Endothelial cell of umbilical vein (primary cell): ENCODE results near the gene OPA3. TPM values are rescaled to one million over a fixed set of nuclear protein-coding genes. Genes with fewer than 3 reads are reported as not detected.

Experiments
- BruUV-seq: library from RNA; stranded (reverse); fragments of 400-500 nt; replicated peaks from 2 replicates; lab custom pipeline; 2021; lab: Mats Ljungman, UMichigan
- CTCF ChIA-PET: fragments of 300-600, 350-600 bp; sonication (Branson Sonifier 250); formaldehyde crosslinking; loops from one replicate; lab custom pipeline; 2021; ENCODE audit warnings: antibody characterized with exemption, inconsistent platforms; lab: Charles Lee
- POLR2A ChIA-PET: fragments of 300-600, 350-600 bp; sonication (Branson Sonifier 250); formaldehyde crosslinking; loops from one replicate; lab custom pipeline; 2021; ENCODE audit warnings: antibody characterized with exemption, inconsistent platforms; lab: Charles Lee
- DNase-seq: peaks from one replicate; pipeline ENCODE4 v3.0.0-alpha.2; 2011; ENCODE audit warnings: low read depth, low spot score
- FAIRE-seq: peaks from 2 replicates; lab custom pipeline; 2011; peaks lifted over from hg19 to GRCh38; lab: Jason Lieb, UNC
- H2AFZ ChIP-seq: 2 replicates; pipeline ENCODE4 v1.6.0; 2012; ENCODE audit warnings: low read depth, low read length, control low read depth, inconsistent platforms
- H3K27ac ChIP-seq: 2 replicates; pipeline ENCODE4 v1.5.1; 2011; ENCODE audit warnings: low read depth, mild to moderate bottlenecking, control low read depth, low read length, moderate library complexity; ENCODE audit not compliant: insufficient read depth
- H3K27me3 ChIP-seq, 2 experiments: 2 replicates each; pipeline versions ENCODE4 v1.6.0 to v1.6.1; 2011; ENCODE audit warnings: low read length in 2 of 2, mixed read lengths in 1 of 2; ENCODE audit not compliant: control insufficient read depth in 2 of 2, insufficient read depth in 2 of 2
- H3K36me3 ChIP-seq, 2 experiments: 2 replicates in 1 of 2; 3 replicates in 1 of 2; pipeline ENCODE4 v1.5.1; 2011; ENCODE audit warnings: low read length in 2 of 2, mild to moderate bottlenecking in 1 of 2, moderate library complexity in 1 of 2; ENCODE audit not compliant: control insufficient read depth in 2 of 2, insufficient read depth in 2 of 2; ENCODE audit errors: extremely low read depth in 1 of 2
- H3K4me1 ChIP-seq: 3 replicates; pipeline ENCODE4 v1.5.1; 2011; ENCODE audit warnings: mild to moderate bottlenecking, low read length; ENCODE audit not compliant: control insufficient read depth, insufficient read depth; ENCODE audit errors: extremely low read depth
- H3K4me2 ChIP-seq: 2 replicates; pipeline ENCODE4 v1.6.1; 2011; ENCODE audit warnings: low read length, control low read depth, mixed read lengths; ENCODE audit not compliant: insufficient read depth
- H3K4me3 ChIP-seq, 3 experiments: fragments of 200-600 bp in 1 of 3; sonication (generic), shearing (Covaris generic) in 1 of 3; replicated peaks in 1 of 3; 2 replicates each; pipeline ENCODE4 v1.5.1; 2011 to 2016; ENCODE audit warnings: control low read depth in 3 of 3, low read length in 3 of 3, mild to moderate bottlenecking in 2 of 3, inconsistent platforms in 1 of 3, low read depth in 1 of 3, moderate library complexity in 1 of 3; ENCODE audit not compliant: insufficient read depth in 1 of 3
- H3K79me2 ChIP-seq: 2 replicates; pipeline ENCODE4 v1.6.0; 2012; ENCODE audit warnings: low read length, inconsistent platforms; ENCODE audit not compliant: control insufficient read depth, insufficient read depth
- H3K9ac ChIP-seq: replicated peaks from 2 replicates; pipeline ENCODE3; 2011; ENCODE audit warnings: low read length, control low read depth; ENCODE audit not compliant: insufficient read depth; ENCODE audit errors: extremely low read depth
- H3K9me1 ChIP-seq: replicated peaks from 3 replicates; pipeline ENCODE4 v1.6.0; 2011; ENCODE audit warnings: mild to moderate bottlenecking, low read length; ENCODE audit not compliant: control insufficient read depth, insufficient read depth; ENCODE audit errors: extremely low read depth
- H3K9me3 ChIP-seq: replicated peaks from 2 replicates; pipeline ENCODE4 v1.5.1; 2012; ENCODE audit warnings: low read length, inconsistent platforms; ENCODE audit not compliant: control insufficient read depth, insufficient read depth
- H4K20me1 ChIP-seq: replicated peaks from 2 replicates; pipeline ENCODE3; 2011; ENCODE audit warnings: mild to moderate bottlenecking, low read length; ENCODE audit not compliant: control insufficient read depth, insufficient read depth; ENCODE audit errors: extremely low read depth
- EZH2 ChIP-seq: IDR thresholded peaks from 2 replicates; pipeline ENCODE4 v1.6.1; 2012; ENCODE audit warnings: borderline replicate concordance, low read depth, mild to moderate bottlenecking, moderate library complexity, low read length, inconsistent platforms; ENCODE audit not compliant: severe bottlenecking
- FOS ChIP-seq: IDR thresholded peaks from 2 replicates; pipeline ENCODE4 v1.6.1; 2011; ENCODE audit warnings: mild to moderate bottlenecking, low read length, moderate library complexity, borderline replicate concordance; ENCODE audit not compliant: insufficient read depth
- GATA2 ChIP-seq: IDR thresholded peaks from 2 replicates; pipeline ENCODE4 v1.7.0; 2011; ENCODE audit warnings: low read depth, mild to moderate bottlenecking, moderate library complexity, mixed read lengths, low read length; ENCODE audit not compliant: insufficient read length, insufficient read depth
- JUN ChIP-seq: IDR thresholded peaks from 2 replicates; pipeline ENCODE4 v1.6.1; 2011; ENCODE audit warnings: borderline replicate concordance, low read depth; ENCODE audit not compliant: insufficient read length, insufficient read depth
- MYC ChIP-seq: IDR thresholded peaks from one replicate; pipeline ENCODE4 v1.6.1; 2011; ENCODE audit warnings: mild to moderate bottlenecking, low read depth, low read length
- POLR2A ChIP-seq: IDR thresholded peaks from 2 replicates; pipeline ENCODE4 v1.6.1; 2012; ENCODE audit warnings: low read depth, mild to moderate bottlenecking, control low read depth, low read length
- POLR2AphosphoS5 ChIP-seq: IDR thresholded peaks from 2 replicates; pipeline ENCODE4 v1.6.1; 2012; ENCODE audit warnings: low read depth, mild to moderate bottlenecking, control low read depth, low read length, moderate library complexity; ENCODE audit not compliant: insufficient read depth
- dilution Hi-C: fragments of 300-500 bp; cut with MboI; formaldehyde crosslinking; loops from one replicate; pipeline ENCODE4 v1.15.0; 2019; ENCODE audit warnings: low sequenced_read_pairs; ENCODE audit not compliant: extremely low pct_ligation_motif_present
- intact Hi-C: fragments of 100-400 bp; cut with micrococcal nuclease; formaldehyde crosslinking; loops from one replicate; pipeline ENCODE4 v1.10.0; 2022
- polyA plus RNA-seq, 4 experiments: library from polyadenylated mRNA; depleted of rRNA in 3 of 4; stranded (reverse) in 3 of 4; unstranded in 1 of 4; fragments of >200 nt; gene quantifications; 2 replicates each; pipeline versions ENCODE4 v1.2.1 to v1.2.3, GENCODE V29; 2011 to 2012; ENCODE audit warnings: missing spikeins in 1 of 4
- total RNA-seq: library from RNA; stranded (reverse); gene quantifications from 2 replicates; pipeline ENCODE4 v1.2.3, GENCODE V29; 2021
- TF ChIP-seq, protein P1 (sequence below), 2 donors: IDR thresholded peaks; 1 replicate in 1 of 2; 2 replicates in 1 of 2; pipeline ENCODE4 v1.5.1; 2011; ENCODE audit warnings: low read length in 2 of 2, mild to moderate bottlenecking in 2 of 2, moderate library complexity in 2 of 2, control low read depth in 1 of 2, inconsistent platforms in 1 of 2, low read depth in 1 of 2; ENCODE audit not compliant: insufficient read depth in 1 of 2; ENCODE audit errors: extremely low read depth in 1 of 2
- TF ChIP-seq, protein P2 (sequence below): IDR thresholded peaks from 2 replicates; pipeline ENCODE4 v1.6.1; 2011; ENCODE audit not compliant: insufficient read depth, insufficient read length

OPA3 gene
- total and polyA plus RNA-seq, 2 donors (not counting 3 experiments of a cell fraction or from before 2014, with no cell fraction given), result 15.4 to 16.0 TPM

GRCh38 chr19:45489216-45489855 lies 95.3 kb downstream of the OPA3 start:
- CTCF ChIA-PET, result interaction anchor here (1.0 to 3.2 kb wide), 3 partner anchors 19 to 61 kb away, joined by 3 to 18 read pairs (median 3); no protein-coding TSS in a partner anchor
- dilution Hi-C loops, result no loop called here
- no peak for DNase-seq
- H4K20me1 ChIP-seq, result no peaks in the 10 kb centered on the region
- H2AFZ ChIP-seq, result no peak overlapping the region
- peaks cover 11% of the 10 kb centered on the region for H3K4me1 ChIP-seq
- intact Hi-C loops, result no loop called here
- no peak overlapping the region for H3K27ac ChIP-seq
- H3K79me2 ChIP-seq, result no peaks in the 10 kb centered on the region
- POLR2A ChIA-PET, result no interaction called here
- H3K9me1 ChIP-seq, result no peaks in the 10 kb centered on the region
- no peaks in the 10 kb centered on the region for H3K27me3 ChIP-seq
- H3K9me3 ChIP-seq, result no peaks in the 10 kb centered on the region
- no peaks in the 10 kb centered on the region for H3K36me3 ChIP-seq
- no peak overlapping the region for H3K9ac ChIP-seq
- TF ChIP-seq POLR2AphosphoS5 (no peak), EZH2 (no peak), JUN (no peak), MYC (no peak), FOS (no peak), POLR2A (no peak), GATA2 (no peak)
- TF ChIP-seq, protein P1, sequence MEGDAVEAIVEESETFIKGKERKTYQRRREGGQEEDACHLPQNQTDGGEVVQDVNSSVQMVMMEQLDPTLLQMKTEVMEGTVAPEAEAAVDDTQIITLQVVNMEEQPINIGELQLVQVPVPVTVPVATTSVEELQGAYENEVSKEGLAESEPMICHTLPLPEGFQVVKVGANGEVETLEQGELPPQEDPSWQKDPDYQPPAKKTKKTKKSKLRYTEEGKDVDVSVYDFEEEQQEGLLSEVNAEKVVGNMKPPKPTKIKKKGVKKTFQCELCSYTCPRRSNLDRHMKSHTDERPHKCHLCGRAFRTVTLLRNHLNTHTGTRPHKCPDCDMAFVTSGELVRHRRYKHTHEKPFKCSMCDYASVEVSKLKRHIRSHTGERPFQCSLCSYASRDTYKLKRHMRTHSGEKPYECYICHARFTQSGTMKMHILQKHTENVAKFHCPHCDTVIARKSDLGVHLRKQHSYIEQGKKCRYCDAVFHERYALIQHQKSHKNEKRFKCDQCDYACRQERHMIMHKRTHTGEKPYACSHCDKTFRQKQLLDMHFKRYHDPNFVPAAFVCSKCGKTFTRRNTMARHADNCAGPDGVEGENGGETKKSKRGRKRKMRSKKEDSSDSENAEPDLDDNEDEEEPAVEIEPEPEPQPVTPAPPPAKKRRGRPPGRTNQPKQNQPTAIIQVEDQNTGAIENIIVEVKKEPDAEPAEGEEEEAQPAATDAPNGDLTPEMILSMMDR (IDR thresholded peaks at IDR 0.05; ENCODE audit: extremely low read depth in 1 of 2, insufficient read depth in 1 of 2, low read depth in 1 of 2, low read length in 2 of 2), result no peak
- TF ChIP-seq, protein P2, sequence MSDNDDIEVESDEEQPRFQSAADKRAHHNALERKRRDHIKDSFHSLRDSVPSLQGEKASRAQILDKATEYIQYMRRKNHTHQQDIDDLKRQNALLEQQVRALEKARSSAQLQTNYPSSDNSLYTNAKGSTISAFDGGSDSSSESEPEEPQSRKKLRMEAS, result no peak
- BruUV-seq, result no TSS peak
- no peak overlapping the region for H3K4me2 ChIP-seq
- no peak overlapping the region for H3K4me3 ChIP-seq
- no peak for FAIRE-seq
